Activated CD8-positive, alpha-beta T cell treated with anti-CD3 and anti-CD28 coated beads for 36 hours (primary cell): ENCODE results near the gene SNX32. TPM values are rescaled to one million over a fixed set of nuclear protein-coding genes. Genes with fewer than 3 reads are reported as not detected.

Experiments used
- ATAC-seq: fragments of 200-7000 bp; cut with Tn5 transposase; one replicate; pipeline ENCODE4 v1.10.0; 2021; ENCODE audit warnings: mild to moderate bottlenecking, moderate library complexity
- CTCF ChIA-PET: fragments of 350-600 bp; sonication (Branson Sonifier 250); formaldehyde crosslinking; loops from one replicate; lab custom pipeline; 2021; ENCODE audit warnings: antibody characterized with exemption; lab: Charles Lee
- POLR2A ChIA-PET: fragments of 350-600 bp; sonication (Branson Sonifier 250); formaldehyde crosslinking; loops from one replicate; lab custom pipeline; 2021; ENCODE audit warnings: antibody characterized with exemption; lab: Charles Lee
- DNase-seq: peaks from one replicate; pipeline ENCODE4 v3.0.0-alpha.2; 2020
- H3K27ac Mint-ChIP-seq: one replicate; pipeline ENCODE4 v1.8.0; 2021; ENCODE audit warnings: mild to moderate bottlenecking, mixed read lengths
- H3K27me3 Mint-ChIP-seq: one replicate; pipeline ENCODE4 v1.8.0; 2021; ENCODE audit warnings: mixed read lengths
- H3K36me3 Mint-ChIP-seq: one replicate; pipeline ENCODE4 v1.8.0; 2021; ENCODE audit warnings: low read depth, mixed read lengths
- H3K4me1 Mint-ChIP-seq: one replicate; pipeline ENCODE4 v1.8.0; 2021; ENCODE audit warnings: low read depth, mixed read lengths
- H3K4me3 Mint-ChIP-seq: one replicate; pipeline ENCODE4 v1.8.0; 2021; ENCODE audit warnings: mild to moderate bottlenecking, moderate library complexity, mixed read lengths
- H3K9me3 Mint-ChIP-seq: one replicate; pipeline ENCODE4 v1.8.0; 2021; ENCODE audit warnings: mixed read lengths
- intact Hi-C: fragments of 100-400 bp; cut with micrococcal nuclease; formaldehyde crosslinking; loops from one replicate; pipeline ENCODE4 v1.10.0; 2022
- total RNA-seq, 2 experiments: library from RNA; stranded (reverse); gene quantifications; one replicate each; pipeline ENCODE4 v1.2.3, GENCODE V29; 2021
- TF ChIP-seq, protein P1 (sequence below): fragments of 200-600 bp; IDR thresholded peaks from one replicate; pipeline ENCODE4 v1.8.0; 2022; ENCODE audit warnings: antibody characterized with exemption, mild to moderate bottlenecking

Gene SNX32
- total RNA-seq, 2 experiments from 2014 or later = 1.6 to 2.1 TPM

DNA sequence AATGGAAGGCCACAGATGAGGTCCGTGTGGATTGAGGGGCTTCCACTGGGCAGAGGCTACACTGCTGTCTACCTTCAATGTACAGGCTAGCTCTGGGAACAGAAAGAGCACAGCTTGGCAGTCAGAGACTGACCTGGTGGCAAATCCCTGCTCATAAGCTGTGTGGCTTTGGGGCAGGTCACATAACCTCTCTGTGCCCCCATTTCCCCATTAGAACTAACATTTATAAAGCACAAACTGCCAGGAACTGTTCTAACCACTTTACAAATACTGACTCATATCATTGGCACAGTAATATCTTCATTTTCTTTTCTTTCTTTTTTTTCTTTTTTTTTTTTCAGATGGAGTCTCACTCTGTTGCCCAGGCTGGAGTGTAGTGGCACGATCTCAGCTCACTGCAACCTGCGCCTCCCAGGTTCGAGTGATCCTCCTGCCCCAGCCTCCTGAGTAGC lies 63.3 kb downstream of the SNX32 start:
- Mint-ChIP-seq H3K4me1 (peaks cover 49% of the 10 kb centered on the region), H3K27ac (peak overlapping the region; percentile 57), H3K4me3 (no peak overlapping the region), H3K9me3 (no peaks in the 10 kb centered on the region), H3K27me3 (peaks cover under 1% of the 10 kb centered on the region), H3K36me3 (peaks cover 38% of the 10 kb centered on the region)
- TF ChIP-seq, protein P1, sequence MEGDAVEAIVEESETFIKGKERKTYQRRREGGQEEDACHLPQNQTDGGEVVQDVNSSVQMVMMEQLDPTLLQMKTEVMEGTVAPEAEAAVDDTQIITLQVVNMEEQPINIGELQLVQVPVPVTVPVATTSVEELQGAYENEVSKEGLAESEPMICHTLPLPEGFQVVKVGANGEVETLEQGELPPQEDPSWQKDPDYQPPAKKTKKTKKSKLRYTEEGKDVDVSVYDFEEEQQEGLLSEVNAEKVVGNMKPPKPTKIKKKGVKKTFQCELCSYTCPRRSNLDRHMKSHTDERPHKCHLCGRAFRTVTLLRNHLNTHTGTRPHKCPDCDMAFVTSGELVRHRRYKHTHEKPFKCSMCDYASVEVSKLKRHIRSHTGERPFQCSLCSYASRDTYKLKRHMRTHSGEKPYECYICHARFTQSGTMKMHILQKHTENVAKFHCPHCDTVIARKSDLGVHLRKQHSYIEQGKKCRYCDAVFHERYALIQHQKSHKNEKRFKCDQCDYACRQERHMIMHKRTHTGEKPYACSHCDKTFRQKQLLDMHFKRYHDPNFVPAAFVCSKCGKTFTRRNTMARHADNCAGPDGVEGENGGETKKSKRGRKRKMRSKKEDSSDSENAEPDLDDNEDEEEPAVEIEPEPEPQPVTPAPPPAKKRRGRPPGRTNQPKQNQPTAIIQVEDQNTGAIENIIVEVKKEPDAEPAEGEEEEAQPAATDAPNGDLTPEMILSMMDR = no peak
- ATAC-seq = no peak
- POLR2A ChIA-PET = interaction anchor here (0.6 to 28.1 kb wide), 8 partner anchors 7 to 474 kb away, joined by 3 to 560 read pairs (median 6); partner anchors contain the start of genes CCDC85B, CFL1, EFEMP2 and FIBP
- intact Hi-C loops = loop anchor here (10.0 kb wide), 1 partner anchor 68 kb away; the partner anchor contains the start of gene SART1
- no peak for DNase-seq
- CTCF ChIA-PET = interaction anchor here (1.2 to 7.1 kb wide), 4 partner anchors 8 to 148 kb away, joined by 3 to 50 read pairs (median 22); partner anchors contain the start of genes CCDC85B and FIBP

DNA sequence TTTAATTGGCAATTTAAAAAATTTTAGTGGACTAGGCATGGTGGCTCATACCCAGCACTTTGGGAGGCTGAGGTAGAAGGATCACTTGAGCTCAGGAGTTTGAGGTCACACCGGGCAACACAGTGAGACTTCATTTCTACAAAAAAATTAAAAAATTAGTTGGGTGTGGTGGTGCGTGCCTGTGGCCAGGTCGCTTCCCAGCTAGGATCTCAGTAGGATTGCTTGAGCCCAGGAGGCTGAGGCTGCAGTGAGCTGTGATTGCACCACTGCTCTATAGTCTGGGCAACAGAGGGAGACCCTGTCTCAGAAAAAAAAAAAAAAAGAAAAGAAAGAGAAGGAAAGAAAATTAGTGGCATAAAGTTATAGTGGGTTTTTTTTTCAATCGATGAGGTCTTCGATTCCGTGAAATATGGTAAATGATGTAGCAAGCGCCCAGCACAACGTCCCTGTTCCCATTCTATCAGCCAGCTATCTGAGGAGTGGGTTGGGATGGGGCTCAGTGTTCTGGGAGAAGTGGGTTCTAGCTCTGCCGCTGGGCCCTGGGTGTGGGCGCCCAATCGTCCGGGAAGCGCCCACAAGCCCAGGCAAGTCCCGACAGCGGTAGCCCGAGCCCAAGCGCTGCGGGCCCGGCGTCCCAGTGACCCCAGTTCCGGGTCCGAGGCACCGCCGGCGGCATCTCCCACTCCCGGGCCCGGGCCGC lies 65.0 kb downstream of the SNX32 start:
- peak overlapping the region; percentile 86 for H3K27ac Mint-ChIP-seq
- H3K4me1 Mint-ChIP-seq = peaks cover 40% of the 10 kb centered on the region
- TF ChIP-seq, protein P1 = no peak
- intact Hi-C loops = loop anchor here (10.0 kb wide), 1 partner anchor 66 kb away; the partner anchor contains the start of gene SART1
- ChIA-PET CTCF (interaction anchor here (0.6 to 7.1 kb wide), 9 partner anchors 10 to 196 kb away, joined by 3 to 50 read pairs (median 4); partner anchors contain the start of genes CCDC85B, FIBP and MUS81), POLR2A (interaction anchor here (0.6 to 28.1 kb wide), 14 partner anchors 9 to 476 kb away, joined by 3 to 560 read pairs (median 6); partner anchors contain the start of genes BANF1, C11orf68, CCDC85B and CFL1)
- H3K9me3 Mint-ChIP-seq = no peaks in the 10 kb centered on the region
- peaks cover 3% of the 10 kb centered on the region for H3K27me3 Mint-ChIP-seq
- H3K36me3 Mint-ChIP-seq = peaks cover 30% of the 10 kb centered on the region
- ATAC-seq (no peak), DNase-seq (no peak)
- peak overlapping the region; percentile 80 for H3K4me3 Mint-ChIP-seq

DNA sequence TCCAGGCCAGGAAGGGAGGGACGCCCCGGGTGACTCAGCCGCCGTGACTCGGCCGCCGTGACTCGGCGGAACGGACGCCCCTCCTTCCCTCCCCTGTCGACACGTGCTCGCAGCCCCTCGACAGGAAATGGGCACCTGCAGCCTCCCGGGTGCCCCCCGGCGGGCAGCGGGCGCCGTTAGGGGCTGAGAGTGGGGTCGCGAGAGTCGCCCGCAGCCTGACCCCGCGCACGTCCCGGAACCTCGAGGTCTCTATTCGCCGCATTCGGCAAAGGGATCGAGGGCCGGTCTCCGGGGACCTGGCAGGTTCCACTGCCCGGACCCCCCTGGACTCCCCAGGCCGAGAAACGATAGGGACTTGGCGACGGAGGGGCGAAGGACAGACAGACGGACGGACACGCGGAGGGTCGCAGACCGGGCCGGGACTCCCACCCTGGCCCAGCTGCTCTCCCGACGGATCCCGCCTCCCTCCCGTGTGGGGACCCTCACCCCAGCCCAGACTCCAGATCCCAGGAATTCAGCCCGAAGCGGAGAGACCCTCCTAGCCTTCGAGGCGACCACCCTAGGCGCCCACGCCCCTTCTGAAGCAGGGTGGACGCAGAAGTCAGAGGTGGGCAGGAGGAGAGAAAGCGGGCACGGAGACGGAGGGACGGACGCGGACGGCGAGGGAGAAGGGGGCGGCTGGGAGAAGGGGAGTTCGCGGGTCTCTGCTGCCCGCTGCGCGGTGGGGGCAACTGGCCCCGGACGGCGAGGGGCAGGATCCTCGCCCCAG lies 65.8 kb downstream of the SNX32 start:
- POLR2A ChIA-PET = interaction anchor here (0.6 to 28.1 kb wide), 14 partner anchors 10 to 477 kb away, joined by 3 to 560 read pairs (median 6); partner anchors contain the start of genes BANF1, C11orf68, CCDC85B and CFL1
- H3K9me3 Mint-ChIP-seq = no peaks in the 10 kb centered on the region
- peak overlapping the region; percentile 86 for H3K27ac Mint-ChIP-seq
- H3K36me3 Mint-ChIP-seq = peaks cover 25% of the 10 kb centered on the region
- peak; percentile 88 for DNase-seq
- CTCF ChIA-PET = interaction anchor here (0.8 to 7.1 kb wide), 6 partner anchors 10 to 59 kb away, joined by 3 to 71 read pairs (median 22); partner anchors contain the start of genes CCDC85B, FIBP and MUS81
- H3K27me3 Mint-ChIP-seq = peaks cover 3% of the 10 kb centered on the region
- peak; percentile 36 for ATAC-seq
- peak overlapping the region; percentile 80 for H3K4me3 Mint-ChIP-seq
- TF ChIP-seq, protein P1 = peak; percentile 11
- intact Hi-C loops = loop anchor here (10.0 kb wide), 1 partner anchor 65 kb away; the partner anchor contains the start of gene SART1
- H3K4me1 Mint-ChIP-seq = peaks cover 34% of the 10 kb centered on the region

DNA sequence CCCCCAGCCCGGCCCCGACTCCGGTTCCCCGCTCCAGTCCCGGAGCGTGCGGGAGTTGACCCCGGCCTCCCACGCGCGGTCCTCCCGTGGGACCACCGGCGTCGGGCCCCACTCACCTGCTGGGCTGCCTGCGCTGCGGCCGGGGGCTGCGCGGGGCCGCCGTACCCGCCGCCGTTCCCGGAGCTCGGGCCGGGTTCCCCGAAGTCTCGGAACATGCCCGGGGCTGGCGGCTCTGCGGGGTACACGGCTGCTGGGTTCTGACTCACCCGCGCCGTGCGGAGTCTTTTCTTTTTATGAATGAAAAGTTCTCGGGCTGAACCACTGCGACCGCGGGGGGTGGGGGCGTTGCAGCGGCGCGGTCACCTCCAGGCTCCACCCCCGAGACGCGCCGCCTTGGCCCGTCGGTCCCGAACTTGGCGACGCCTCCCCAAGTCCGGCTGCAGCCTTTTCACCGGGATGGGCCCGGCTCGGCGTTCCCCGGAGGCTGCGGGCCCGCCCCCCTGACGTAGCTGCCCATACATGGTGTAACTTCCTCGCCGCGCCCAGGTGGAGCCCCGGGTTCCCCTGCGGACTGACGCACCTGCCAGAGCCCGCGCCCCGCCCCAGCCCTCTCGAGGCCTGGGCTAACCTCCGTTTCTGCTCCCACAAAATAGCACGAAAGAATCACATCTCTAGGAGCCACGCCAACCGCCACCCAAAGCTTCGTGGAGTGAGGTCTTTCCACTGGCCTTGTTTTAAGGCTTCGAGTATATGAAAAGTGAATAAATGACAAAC lies 66.5 kb downstream of the SNX32 start, which contains the start of gene FOSL1:
Gene FOSL1 (minus strand): TSS at position 264 of the 774 bp plus-strand sequence. CDS start 49 bp downstream, at position 215.
- H3K27ac Mint-ChIP-seq = peak within 1 kb of the TSS; percentile 86
- peaks cover 22% of the 10 kb centered on the region for H3K36me3 Mint-ChIP-seq
- H3K9me3 Mint-ChIP-seq = no peaks in the 10 kb centered on the region
- intact Hi-C loops = no loop called here
- ChIA-PET CTCF (interaction anchor here (0.9 to 4.2 kb wide), 6 partner anchors 9 to 121 kb away, joined by 3 to 71 read pairs (median 4); partner anchors contain the start of genes C11orf68, CCDC85B and FIBP), POLR2A (interaction anchor here (0.6 to 28.1 kb wide), 15 partner anchors 9 to 478 kb away, joined by 3 to 560 read pairs (median 5); partner anchors contain the start of genes C11orf68, CCDC85B, CFL1 and CTSW)
- peak within 1 kb of the TSS; percentile 80 for H3K4me3 Mint-ChIP-seq
- DNase-seq (peak; percentile 97), ATAC-seq (peak; percentile 88)
- TF ChIP-seq, protein P1 = no peak
- H3K27me3 Mint-ChIP-seq = peaks cover 5% of the 10 kb centered on the region
- H3K4me1 Mint-ChIP-seq = peaks cover 32% of the 10 kb centered on the region
